SK-N-SH (cell line): ENCODE measurements around the gene ARMH4.

Experiments used
- CTCF ChIP-seq: fragments of 200-600 bp; sonication (generic); IDR thresholded peaks from 2 replicates; pipeline ENCODE4 v1.6.1; 2017; ENCODE audit warnings: antibody characterized with exemption, mild to moderate bottlenecking, moderate library complexity
- POLR2AphosphoS5 ChIP-seq: IDR thresholded peaks from 2 replicates; pipeline ENCODE4 v1.6.1; 2012; ENCODE audit warnings: low read depth, low read length
- RAD21 ChIP-seq: IDR thresholded peaks from 2 replicates; pipeline ENCODE4 v1.6.1; 2012; ENCODE audit warnings: mild to moderate bottlenecking, low read length
- REST ChIP-seq: IDR thresholded peaks from 2 replicates; pipeline ENCODE4 v1.6.1; 2012; ENCODE audit warnings: mild to moderate bottlenecking, low read depth, low read length, moderate library complexity
- USF2 ChIP-seq: fragments of 150-350 bp; IDR thresholded peaks from 2 replicates; pipeline ENCODE4 v1.6.1; 2017; ENCODE audit warnings: antibody characterized with exemption, low read length, low read depth, borderline replicate concordance
- ZBTB33 ChIP-seq: IDR thresholded peaks from 2 replicates; pipeline ENCODE4 v1.4.0; 2012; ENCODE audit warnings: low read depth, borderline replicate concordance

GRCh38 chr14:57963071-57963470 is 188.9 kb downstream of the ARMH4 start:
- no peak for TF ChIP-seq ZBTB33
- no peak for TF ChIP-seq CTCF
- TF ChIP-seq POLR2AphosphoS5: no peak
- no peak for TF ChIP-seq USF2
- TF ChIP-seq REST: no peak
- TF ChIP-seq RAD21: no peak
